Measurements from ENCODE around the gene FSTL4. TPM values are rescaled to one million over a fixed set of nuclear protein-coding genes. Genes with fewer than 3 reads are reported as not detected.

FSTL4 gene
- total and polyA plus RNA-seq, 12 donors: 0.01 to 0.42 (median 0.38) TPM; not detected in 6

DNA sequence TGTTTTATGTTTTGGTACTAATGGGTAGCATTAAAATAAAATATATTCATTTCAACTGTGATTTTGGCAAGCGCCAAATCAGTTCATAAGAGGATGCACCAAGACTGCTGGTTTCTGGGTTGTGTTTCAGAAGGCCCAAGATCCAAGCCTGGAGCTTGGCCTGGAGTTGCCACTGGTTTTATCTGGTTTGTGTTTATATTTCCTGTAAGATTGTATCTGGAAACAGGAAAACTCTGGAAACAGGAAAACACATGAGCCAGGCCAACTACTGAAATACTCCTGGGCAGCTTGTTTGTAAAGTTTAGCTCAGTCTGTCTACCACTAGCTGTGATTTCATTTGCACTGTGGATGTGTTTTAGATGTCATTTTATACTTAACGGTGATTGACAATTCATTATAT, 5.5 kb downstream of the FSTL4 start:
- H3K4me3 ChIP-seq: no peak overlapping the region
- H3K4me1 ChIP-seq: peaks cover 3 to 32% (median 13%) of the 10 kb centered on the region in 9 donors
- peaks cover 0 to 6% (median 0%) of the 10 kb centered on the region in 11 donors for H3K9me3 ChIP-seq
- TF ChIP-seq, protein P1, sequence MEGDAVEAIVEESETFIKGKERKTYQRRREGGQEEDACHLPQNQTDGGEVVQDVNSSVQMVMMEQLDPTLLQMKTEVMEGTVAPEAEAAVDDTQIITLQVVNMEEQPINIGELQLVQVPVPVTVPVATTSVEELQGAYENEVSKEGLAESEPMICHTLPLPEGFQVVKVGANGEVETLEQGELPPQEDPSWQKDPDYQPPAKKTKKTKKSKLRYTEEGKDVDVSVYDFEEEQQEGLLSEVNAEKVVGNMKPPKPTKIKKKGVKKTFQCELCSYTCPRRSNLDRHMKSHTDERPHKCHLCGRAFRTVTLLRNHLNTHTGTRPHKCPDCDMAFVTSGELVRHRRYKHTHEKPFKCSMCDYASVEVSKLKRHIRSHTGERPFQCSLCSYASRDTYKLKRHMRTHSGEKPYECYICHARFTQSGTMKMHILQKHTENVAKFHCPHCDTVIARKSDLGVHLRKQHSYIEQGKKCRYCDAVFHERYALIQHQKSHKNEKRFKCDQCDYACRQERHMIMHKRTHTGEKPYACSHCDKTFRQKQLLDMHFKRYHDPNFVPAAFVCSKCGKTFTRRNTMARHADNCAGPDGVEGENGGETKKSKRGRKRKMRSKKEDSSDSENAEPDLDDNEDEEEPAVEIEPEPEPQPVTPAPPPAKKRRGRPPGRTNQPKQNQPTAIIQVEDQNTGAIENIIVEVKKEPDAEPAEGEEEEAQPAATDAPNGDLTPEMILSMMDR (IDR thresholded peaks at IDR 0.05): no peak
- peaks cover 12 to 45% (median 39%) of the 10 kb centered on the region in 7 donors for H3K27me3 ChIP-seq
- no peaks in the 10 kb centered on the region for H3K36me3 ChIP-seq
- ATAC-seq: no peak
- intact Hi-C loops (cut with DNase I): loop anchor here in 3 of 10 donors (5.0 to 10.0 kb wide), 3 partner anchors 182 to 492 kb away; no protein-coding TSS in a partner anchor
- DNase-seq: no peak
- no peak overlapping the region for H3K27ac ChIP-seq
- 79 to 85% methylated on average over 2 of the region's 2 CpGs for WGBS, 2 donors

DNA sequence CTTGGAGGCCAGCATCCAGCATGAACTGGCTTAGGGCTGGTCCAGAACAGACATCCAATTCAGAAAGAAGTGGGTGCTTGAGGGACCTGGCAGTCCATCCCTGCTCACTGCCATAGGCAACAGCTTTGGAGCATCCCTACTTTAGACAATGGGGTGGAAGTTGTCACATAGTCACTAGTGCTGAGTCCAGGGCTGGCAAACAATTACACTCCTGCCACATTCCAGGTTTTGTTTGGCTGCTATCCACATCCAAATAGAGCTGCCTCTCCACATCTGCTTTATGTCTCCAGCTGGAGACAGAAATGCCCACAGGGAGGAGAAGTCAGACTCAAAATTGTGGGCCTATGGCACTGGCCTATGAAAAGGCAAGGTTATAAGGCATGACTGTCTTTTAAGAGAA, 7.0 kb downstream of the FSTL4 start:
- intact Hi-C loops (cut with DNase I): loop anchor here in 3 of 10 donors (5.0 to 10.0 kb wide), 3 partner anchors 181 to 491 kb away; no protein-coding TSS in a partner anchor
- peaks cover 0 to 17% (median 0%) of the 10 kb centered on the region in 9 donors for H3K4me1 ChIP-seq
- H3K27me3 ChIP-seq: peaks cover 0 to 30% (median 24%) of the 10 kb centered on the region in 7 donors
- H3K4me3 ChIP-seq: no peak overlapping the region
- TF ChIP-seq, protein P1 (IDR thresholded peaks at IDR 0.05): no peak
- no peaks in the 10 kb centered on the region for H3K36me3 ChIP-seq
- peak overlapping the region in 1 of 10 donors; percentile 20 for H3K27ac ChIP-seq
- peak in 1 of 2 donors; percentile 42 for DNase-seq
- H3K9me3 ChIP-seq: peaks cover 0 to 6% (median 0%) of the 10 kb centered on the region in 11 donors
- ATAC-seq: peak; percentile 61 to 97 (median 87)

DNA sequence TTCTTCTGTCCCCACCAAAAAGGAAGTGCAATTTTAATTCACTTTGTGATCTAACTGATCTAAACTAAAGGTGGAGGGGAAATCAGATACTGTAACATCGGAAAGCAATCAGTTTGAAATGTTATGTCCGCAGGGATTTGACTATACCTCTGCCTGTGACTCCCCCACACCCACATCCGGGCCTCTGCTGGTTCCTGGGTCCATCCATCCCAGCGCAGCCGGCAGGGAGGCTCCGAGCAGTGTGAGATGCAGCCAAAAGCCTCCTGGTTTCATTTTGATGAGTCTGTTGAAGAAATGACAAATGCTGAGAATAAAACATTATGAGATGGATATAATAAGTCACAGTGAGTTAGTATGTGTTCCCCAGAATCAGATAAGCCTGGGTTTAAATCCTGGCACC, 8.6 kb downstream of the FSTL4 start:
- H3K4me3 ChIP-seq: no peak overlapping the region
- WGBS, 2 donors: 46 to 53% methylated on average over 6 of the region's 6 CpGs
- peaks cover 0 to 17% (median 0%) of the 10 kb centered on the region in 9 donors for H3K4me1 ChIP-seq
- peaks cover 0 to 6% (median 0%) of the 10 kb centered on the region in 11 donors for H3K9me3 ChIP-seq
- peaks cover 0 to 15% (median 11%) of the 10 kb centered on the region in 7 donors for H3K27me3 ChIP-seq
- intact Hi-C loops (cut with DNase I): loop anchor here in 2 of 10 donors (10.0 kb wide), 2 partner anchors 179 to 489 kb away; no protein-coding TSS in a partner anchor
- no peak overlapping the region for H3K27ac ChIP-seq
- TF ChIP-seq, protein P1 (IDR thresholded peaks at IDR 0.05): no peak
- ATAC-seq (no peak), DNase-seq (no peak)
- no peaks in the 10 kb centered on the region for H3K36me3 ChIP-seq

DNA sequence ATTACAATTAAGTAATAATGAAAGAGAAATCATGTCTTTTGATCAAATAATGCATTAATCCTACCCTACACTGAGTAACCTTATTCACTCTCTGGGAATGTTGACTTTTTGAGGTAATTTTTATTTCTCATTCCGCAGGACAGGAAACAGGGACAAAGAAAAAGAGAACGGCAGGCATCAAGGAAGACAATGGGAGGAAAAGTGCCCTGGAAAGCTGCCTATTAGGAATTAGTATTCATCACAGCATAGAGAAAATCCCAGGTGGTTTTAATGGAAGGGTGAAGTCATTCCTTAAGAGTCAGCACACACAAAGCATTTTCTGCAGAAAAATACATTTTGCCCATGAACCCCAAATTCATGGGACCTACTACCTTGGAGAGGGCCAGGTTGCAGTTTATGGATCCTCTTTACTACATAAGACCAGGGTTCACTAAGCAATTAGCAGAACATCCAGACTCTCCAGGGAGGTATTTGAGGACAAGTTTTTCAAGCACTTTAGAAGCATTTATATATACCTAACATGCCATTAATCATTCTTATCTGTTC, 9.4 kb downstream of the FSTL4 start:
- ATAC-seq (peak in 1 of 8 donors; percentile 36), DNase-seq (no peak)
- Histone ChIP-seq H3K4me1 (peaks cover 0 to 17% (median 0%) of the 10 kb centered on the region in 9 donors), H3K27me3 (peaks cover 0 to 7% (median 3%) of the 10 kb centered on the region in 7 donors), H3K36me3 (no peaks in the 10 kb centered on the region), H3K4me3 (no peak overlapping the region), H3K27ac (no peak overlapping the region), H3K9me3 (peaks cover 0 to 6% (median 0%) of the 10 kb centered on the region in 11 donors)
- TF ChIP-seq, protein P1 (IDR thresholded peaks at IDR 0.05): no peak
- intact Hi-C loops (cut with DNase I): loop anchor here in 2 of 10 donors (10.0 kb wide), 2 partner anchors 178 to 488 kb away; no protein-coding TSS in a partner anchor
- 39 to 50% methylated on average over 2 of the region's 2 CpGs for WGBS, 2 donors

All from heart right ventricle (tissue), 16 donors.